ENCODE data around the gene ZNF346. TPM values are rescaled to one million over a fixed set of nuclear protein-coding genes. Genes with fewer than 3 reads are reported as not detected.
A peak's percentile ranks its signal among the peaks of the same experiment; 100 is the strongest.

Gene ZNF346
- total RNA-seq, 1 experiment from 2014 or later, result 27.3 TPM

- H3K36me3 ChIP-seq (ENCODE audit: insufficient read depth, low read length, poor library complexity, severe bottlenecking), result peaks cover 24% of the 10 kb centered on the region
- BruUV-seq (replicated peaks), result no TSS peak
- no peak for TF ChIP-seq EZH2 (IDR thresholded peaks at IDR 0.05; ENCODE audit: borderline replicate concordance, low read depth, low read length, poor library complexity, severe bottlenecking)
- no peak for TF ChIP-seq CTCF (conservative IDR thresholded peaks at IDR 0.05; ENCODE audit: low read depth, low read length)
- H3K9me3 ChIP-seq (ENCODE audit: low read depth, low read length, poor library complexity, severe bottlenecking), result no peaks in the 10 kb centered on the region
- POLR2A ChIA-PET (ENCODE audit: low non-redundant PET), result no interaction called here
- CTCF ChIA-PET, result no interaction called here
- no peaks in the 10 kb centered on the region for H3K4me1 ChIP-seq (ENCODE audit: insufficient read depth, low read length, poor library complexity, severe bottlenecking)
- H3K27ac ChIP-seq (ENCODE audit: low read depth, low read length, poor library complexity, severe bottlenecking), result no peak overlapping the region
- peak; percentile 28 for DNase-seq (ENCODE audit: low spot score)
- H3K4me3 ChIP-seq (ENCODE audit: low read depth, low read length, poor library complexity, severe bottlenecking), result no peak overlapping the region
- no peaks in the 10 kb centered on the region for H3K27me3 ChIP-seq (replicated peaks; ENCODE audit: insufficient read depth, low read depth, low read length, poor library complexity)
- intact Hi-C loops (cut with micrococcal nuclease; ENCODE audit: unreplicated experiment), result no loop called here
Measured at GRCh38 chr5:177040814-177041420, 18.4 kb downstream of the ZNF346 start.

GRCh38 chr5:177041936-177042335, 19.4 kb downstream of the ZNF346 start:
- TF ChIP-seq CTCF (conservative IDR thresholded peaks at IDR 0.05; ENCODE audit: low read depth, low read length) (no peak), EZH2 (IDR thresholded peaks at IDR 0.05; ENCODE audit: borderline replicate concordance, low read depth, low read length, poor library complexity, severe bottlenecking) (no peak)
- H3K4me3 ChIP-seq (ENCODE audit: low read depth, low read length, poor library complexity, severe bottlenecking), result no peak overlapping the region
- intact Hi-C loops (cut with micrococcal nuclease; ENCODE audit: unreplicated experiment), result no loop called here
- no peaks in the 10 kb centered on the region for H3K4me1 ChIP-seq (ENCODE audit: insufficient read depth, low read length, poor library complexity, severe bottlenecking)
- no TSS peak for BruUV-seq (replicated peaks)
- no peak for DNase-seq (ENCODE audit: low spot score)
- ChIA-PET POLR2A (ENCODE audit: low non-redundant PET) (no interaction called here), CTCF (no interaction called here)
- H3K9me3 ChIP-seq (ENCODE audit: low read depth, low read length, poor library complexity, severe bottlenecking), result no peaks in the 10 kb centered on the region
- no peak overlapping the region for H3K27ac ChIP-seq (ENCODE audit: low read depth, low read length, poor library complexity, severe bottlenecking)
- H3K36me3 ChIP-seq (ENCODE audit: insufficient read depth, low read length, poor library complexity, severe bottlenecking), result peaks cover 30% of the 10 kb centered on the region
- no peaks in the 10 kb centered on the region for H3K27me3 ChIP-seq (replicated peaks; ENCODE audit: insufficient read depth, low read depth, low read length, poor library complexity)

DNA sequence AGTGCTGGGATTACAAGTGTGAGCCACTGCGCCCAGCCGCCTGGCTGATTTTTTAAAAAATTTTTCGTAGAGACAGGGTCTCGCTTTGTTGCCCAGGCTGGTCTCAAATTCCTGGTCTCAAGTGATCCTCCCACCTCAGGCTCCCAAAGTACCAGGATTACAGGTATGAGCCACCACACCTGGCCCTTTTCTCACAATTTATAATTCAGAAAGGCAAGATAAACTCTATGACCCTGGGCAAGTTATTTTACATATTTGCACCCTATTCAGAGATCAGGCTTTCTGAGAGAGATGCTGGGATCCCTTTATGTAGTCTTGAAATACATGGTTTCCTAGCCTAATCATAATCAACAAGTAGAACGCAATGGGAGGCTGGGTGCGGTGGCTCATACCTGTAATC, 20.6 kb downstream of the ZNF346 start:
- intact Hi-C loops (cut with micrococcal nuclease; ENCODE audit: unreplicated experiment), result no loop called here
- BruUV-seq (replicated peaks), result no TSS peak
- no peak overlapping the region for H3K27ac ChIP-seq (ENCODE audit: low read depth, low read length, poor library complexity, severe bottlenecking)
- peaks cover 37% of the 10 kb centered on the region for H3K36me3 ChIP-seq (ENCODE audit: insufficient read depth, low read length, poor library complexity, severe bottlenecking)
- H3K4me3 ChIP-seq (ENCODE audit: low read depth, low read length, poor library complexity, severe bottlenecking), result no peak overlapping the region
- ChIA-PET CTCF (no interaction called here), POLR2A (ENCODE audit: low non-redundant PET) (no interaction called here)
- no peaks in the 10 kb centered on the region for H3K27me3 ChIP-seq (replicated peaks; ENCODE audit: insufficient read depth, low read depth, low read length, poor library complexity)
- TF ChIP-seq EZH2 (IDR thresholded peaks at IDR 0.05; ENCODE audit: borderline replicate concordance, low read depth, low read length, poor library complexity, severe bottlenecking) (no peak), CTCF (conservative IDR thresholded peaks at IDR 0.05; ENCODE audit: low read depth, low read length) (no peak)
- H3K4me1 ChIP-seq (ENCODE audit: insufficient read depth, low read length, poor library complexity, severe bottlenecking), result no peaks in the 10 kb centered on the region
- no peak for DNase-seq (ENCODE audit: low spot score)
- no peaks in the 10 kb centered on the region for H3K9me3 ChIP-seq (ENCODE audit: low read depth, low read length, poor library complexity, severe bottlenecking)

Measured in A673 (cell line).